ENCODE data around the gene PHOX2B.
"Not testable (repeated sequence)": the region's sequence is repeated elsewhere in the genome, so short reads cannot be mapped to it uniquely, and the experiment has no call there.

PHOX2B gene

DNA sequence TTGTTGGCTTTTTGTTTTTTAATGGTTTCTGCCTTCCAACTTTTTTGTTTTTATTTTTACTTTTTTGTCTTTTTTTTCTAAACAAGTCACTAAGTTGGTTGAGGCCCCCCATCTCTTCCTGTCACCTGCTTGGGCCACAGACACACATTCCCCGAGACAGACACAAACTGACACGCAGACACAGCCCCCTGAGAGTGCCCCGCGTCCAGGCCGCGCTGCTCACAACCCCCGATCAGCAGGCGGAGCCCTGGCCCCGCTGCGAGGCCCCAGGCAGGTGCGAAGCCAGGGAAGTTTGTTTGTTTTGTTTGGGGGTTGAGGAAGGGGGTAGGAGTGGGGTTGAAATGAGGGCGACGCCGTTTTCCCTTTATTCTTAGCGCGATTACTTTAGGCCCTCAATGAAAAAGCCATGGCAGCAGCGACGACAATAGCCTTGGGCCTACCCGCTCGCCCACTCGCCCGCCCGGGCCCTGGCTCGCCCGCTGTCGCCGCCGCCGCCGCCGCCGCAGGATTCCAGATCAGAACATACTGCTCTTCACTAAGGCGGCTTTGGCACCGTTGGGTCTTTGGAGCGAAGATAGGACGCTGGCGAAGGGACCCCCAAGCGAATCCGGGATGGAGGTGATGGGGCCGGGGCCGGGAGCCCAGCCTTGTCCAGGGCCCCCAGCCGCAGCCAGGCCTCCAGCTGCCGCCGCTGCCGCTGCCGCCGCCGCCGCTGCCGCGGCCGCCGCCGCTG, 3.1 kb downstream of the PHOX2B start:
- Histone ChIP-seq H3K79me1 (replicated peaks; ENCODE audit: low read length, poor library complexity, severe bottlenecking) (no peaks in the 10 kb centered on the region), H3K14ac (ENCODE audit: low read length in 2 of 2) (no peak overlapping the region), H3K27me3 (ENCODE audit: control insufficient read depth in 1 of 2, insufficient read depth in 1 of 2, low read length in 2 of 2) (peaks cover 87 to 92% of the 10 kb centered on the region in 2 experiments), H3K27ac (ENCODE audit: low read length, poor library complexity, severe bottlenecking) (no peak overlapping the region), H2BK15ac (ENCODE audit: low read depth, poor library complexity, severe bottlenecking) (no peak overlapping the region), H3K9ac (ENCODE audit: low read length) (no peak overlapping the region), H2BK12ac (ENCODE audit: low read length in 2 of 2) (no peak overlapping the region), H4K8ac (ENCODE audit: low read length) (no peak overlapping the region), H3K4me2 (ENCODE audit: low read length, poor library complexity, severe bottlenecking) (no peak overlapping the region), H2BK5ac (ENCODE audit: low read depth, low read length, poor library complexity, severe bottlenecking) (no peak overlapping the region), H2BK120ac (ENCODE audit: low read depth, low read length) (no peak overlapping the region), H3K4me1 (ENCODE audit: control insufficient read depth, insufficient read depth, low read depth, low read length) (peaks cover 15% of the 10 kb centered on the region), H3K4ac (ENCODE audit: low read depth in 1 of 2, low read length in 2 of 2) (no peak overlapping the region), H2AK5ac (ENCODE audit: low read length, severe bottlenecking) (no peak overlapping the region), H2AFZ (ENCODE audit: low read depth, low read length) (no peak overlapping the region), H3K18ac (ENCODE audit: low read depth in 1 of 2, low read length in 2 of 2) (no peak overlapping the region), H3K36me3 (ENCODE audit: control insufficient read depth in 1 of 2, insufficient read depth in 2 of 2, low read depth in 1 of 2, low read length in 2 of 2) (no peaks in the 10 kb centered on the region), H4K91ac (ENCODE audit: low read length) (peak overlapping the region; percentile 22), H3K23ac (ENCODE audit: low read length in 2 of 2) (no peak overlapping the region), H3K9me3 (ENCODE audit: control insufficient read depth, low read length) (no peaks in the 10 kb centered on the region), H3K4me3 (ENCODE audit: insufficient read depth in 1 of 2, low read depth in 1 of 2, low read length in 2 of 2) (no peak overlapping the region)
- WGBS: 2% methylated on average over 40 of the region's 54 CpGs
- DNase-seq: no peak

DNA sequence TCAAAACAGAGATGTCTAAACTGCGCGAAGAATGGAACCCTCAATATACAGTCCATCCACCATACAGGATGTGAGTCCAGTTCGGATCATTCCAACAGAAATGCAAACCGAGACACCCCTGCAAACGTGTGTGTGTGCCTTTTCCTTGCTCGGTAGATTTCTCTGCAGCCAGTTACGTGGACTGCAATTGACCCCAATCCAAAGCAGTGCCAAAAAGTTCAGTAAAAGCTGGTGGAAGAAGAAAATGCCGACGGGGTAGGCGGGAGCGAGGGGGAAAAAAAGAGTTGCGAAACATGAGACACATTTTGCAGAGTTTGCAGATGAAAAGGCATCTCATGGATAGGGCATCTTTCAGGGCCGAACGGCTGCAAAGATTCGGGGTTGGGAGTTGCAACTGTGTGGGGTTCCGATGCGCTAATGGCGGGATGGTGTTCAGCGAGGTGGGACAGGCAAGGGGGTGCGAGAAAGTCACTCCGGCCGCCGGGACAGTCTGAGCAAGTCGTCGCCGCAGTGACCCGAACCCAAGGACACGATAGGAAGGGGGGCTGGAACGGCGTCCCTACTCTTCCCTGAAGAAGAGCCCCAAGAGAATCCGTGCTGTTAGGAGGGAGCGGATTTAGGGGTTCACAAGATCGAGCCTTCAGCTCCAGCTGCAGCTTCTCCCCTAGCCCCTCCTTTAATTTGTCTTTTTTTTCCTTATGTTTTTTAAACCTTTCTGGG, 3.8 kb downstream of the PHOX2B start:
- no peaks in the 10 kb centered on the region for H3K9me3 ChIP-seq (ENCODE audit: control insufficient read depth, low read length)

DNA sequence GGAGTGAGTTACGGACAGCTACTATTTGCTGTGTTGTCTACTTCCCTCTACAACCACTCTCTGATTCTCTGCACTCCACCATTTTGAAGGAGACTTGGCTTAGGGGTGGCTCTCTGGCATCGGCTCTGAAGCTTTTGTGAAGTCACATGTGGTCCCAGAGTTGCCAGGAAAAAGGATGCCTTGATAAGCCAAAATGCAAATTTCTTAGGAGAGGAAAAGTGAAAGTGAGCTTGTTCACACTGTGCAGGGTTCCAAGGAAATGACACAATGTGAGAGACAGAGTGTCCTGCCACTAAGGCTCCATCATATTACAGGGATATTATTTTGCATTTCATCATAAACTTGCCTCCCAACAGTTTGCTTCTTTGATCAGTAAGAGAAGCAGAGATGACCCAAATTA, 7.2 kb downstream of the PHOX2B start:
- H3K18ac ChIP-seq (ENCODE audit: low read depth in 1 of 2, low read length in 2 of 2): no peak overlapping the region
- no peak overlapping the region for H3K4me3 ChIP-seq (ENCODE audit: insufficient read depth in 1 of 2, low read depth in 1 of 2, low read length in 2 of 2)
- no peak for DNase-seq
- peaks cover 9% of the 10 kb centered on the region for H3K4me1 ChIP-seq (ENCODE audit: control insufficient read depth, insufficient read depth, low read depth, low read length)
- no peak overlapping the region for H3K4ac ChIP-seq (ENCODE audit: low read depth in 1 of 2, low read length in 2 of 2)
- no peak overlapping the region for H2BK5ac ChIP-seq (ENCODE audit: low read depth, low read length, poor library complexity, severe bottlenecking)
- no peak overlapping the region for H4K8ac ChIP-seq (ENCODE audit: low read length)
- H2BK15ac ChIP-seq (ENCODE audit: low read depth, poor library complexity, severe bottlenecking): no peak overlapping the region
- H3K36me3 ChIP-seq (ENCODE audit: control insufficient read depth in 1 of 2, insufficient read depth in 2 of 2, low read depth in 1 of 2, low read length in 2 of 2): no peaks in the 10 kb centered on the region
- no peak overlapping the region for H3K23ac ChIP-seq (ENCODE audit: low read length in 2 of 2)
- H3K4me2 ChIP-seq (ENCODE audit: low read length, poor library complexity, severe bottlenecking): no peak overlapping the region
- H4K91ac ChIP-seq (ENCODE audit: low read length): no peak overlapping the region
- 96% methylated on average over 2 of the region's 2 CpGs for WGBS
- no peak overlapping the region for H3K14ac ChIP-seq (ENCODE audit: low read length in 2 of 2)
- no peak overlapping the region for H3K27ac ChIP-seq (ENCODE audit: low read length, poor library complexity, severe bottlenecking)
- H3K9me3 ChIP-seq (ENCODE audit: control insufficient read depth, low read length): peaks cover 10% of the 10 kb centered on the region
- no peak overlapping the region for H2BK12ac ChIP-seq (ENCODE audit: low read length in 2 of 2)
- H2BK120ac ChIP-seq (ENCODE audit: low read depth, low read length): no peak overlapping the region
- no peaks in the 10 kb centered on the region for H3K79me1 ChIP-seq (replicated peaks; ENCODE audit: low read length, poor library complexity, severe bottlenecking)
- H2AK5ac ChIP-seq (ENCODE audit: low read length, severe bottlenecking): no peak overlapping the region
- no peak overlapping the region for H3K9ac ChIP-seq (ENCODE audit: low read length)
- H3K27me3 ChIP-seq (ENCODE audit: control insufficient read depth in 1 of 2, insufficient read depth in 1 of 2, low read length in 2 of 2): peaks cover 55 to 60% of the 10 kb centered on the region in 2 experiments
- H2AFZ ChIP-seq (ENCODE audit: low read depth, low read length): no peak overlapping the region

More for the DNA sequence above, 3.8 kb downstream of the PHOX2B start:
- Histone ChIP-seq H3K4me3 (ENCODE audit: insufficient read depth in 1 of 2, low read depth in 1 of 2, low read length in 2 of 2) (no peak overlapping the region), H3K27ac (ENCODE audit: low read length, poor library complexity, severe bottlenecking) (no peak overlapping the region), H3K23ac (ENCODE audit: low read length in 2 of 2) (no peak overlapping the region), H3K14ac (ENCODE audit: low read length in 2 of 2) (no peak overlapping the region), H2AFZ (ENCODE audit: low read depth, low read length) (no peak overlapping the region), H3K9ac (ENCODE audit: low read length) (no peak overlapping the region), H3K79me1 (replicated peaks; ENCODE audit: low read length, poor library complexity, severe bottlenecking) (no peaks in the 10 kb centered on the region), H2AK5ac (ENCODE audit: low read length, severe bottlenecking) (no peak overlapping the region), H3K4me1 (ENCODE audit: control insufficient read depth, insufficient read depth, low read depth, low read length) (peaks cover 15% of the 10 kb centered on the region), H3K4ac (ENCODE audit: low read depth in 1 of 2, low read length in 2 of 2) (no peak overlapping the region), H3K4me2 (ENCODE audit: low read length, poor library complexity, severe bottlenecking) (no peak overlapping the region), H4K91ac (ENCODE audit: low read length) (no peak overlapping the region), H2BK12ac (ENCODE audit: low read length in 2 of 2) (no peak overlapping the region), H2BK15ac (ENCODE audit: low read depth, poor library complexity, severe bottlenecking) (no peak overlapping the region), H3K36me3 (ENCODE audit: control insufficient read depth in 1 of 2, insufficient read depth in 2 of 2, low read depth in 1 of 2, low read length in 2 of 2) (no peaks in the 10 kb centered on the region), H2BK5ac (ENCODE audit: low read depth, low read length, poor library complexity, severe bottlenecking) (no peak overlapping the region), H2BK120ac (ENCODE audit: low read depth, low read length) (no peak overlapping the region), H3K27me3 (ENCODE audit: control insufficient read depth in 1 of 2, insufficient read depth in 1 of 2, low read length in 2 of 2) (peaks cover 87 to 88% of the 10 kb centered on the region in 2 experiments), H4K8ac (ENCODE audit: low read length) (no peak overlapping the region), H3K18ac (ENCODE audit: low read depth in 1 of 2, low read length in 2 of 2) (no peak overlapping the region)
- no peak for DNase-seq
- WGBS: 5% methylated on average over 28 of the region's 33 CpGs

DNA sequence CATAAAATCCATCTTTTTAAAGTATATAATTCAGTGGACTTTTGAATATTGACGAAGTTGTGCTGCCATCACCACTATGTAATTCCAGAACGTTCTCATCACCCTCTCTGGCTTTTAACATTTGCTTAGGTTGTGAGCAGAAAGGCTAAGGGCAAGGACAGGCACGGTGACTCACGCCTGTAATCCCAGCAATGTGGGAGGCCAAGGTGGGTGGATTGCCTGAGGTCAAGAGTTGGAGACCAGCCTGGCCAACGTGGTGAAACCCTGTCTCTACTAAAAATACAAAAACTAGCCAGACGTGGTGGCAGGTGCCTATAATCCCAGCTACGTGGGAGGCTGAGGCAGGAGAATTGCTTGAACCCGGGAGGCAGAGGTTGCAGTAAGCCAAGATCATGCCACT, 11.0 kb downstream of the PHOX2B start:
- not testable (repeated sequence) for DNase-seq; H2BK5ac ChIP-seq (ENCODE audit: low read depth, low read length, poor library complexity, severe bottlenecking); H3K36me3 ChIP-seq (ENCODE audit: control insufficient read depth in 1 of 2, insufficient read depth in 2 of 2, low read depth in 1 of 2, low read length in 2 of 2); H3K4me2 ChIP-seq (ENCODE audit: low read length, poor library complexity, severe bottlenecking); H3K18ac ChIP-seq (ENCODE audit: low read depth in 1 of 2, low read length in 2 of 2); H2BK120ac ChIP-seq (ENCODE audit: low read depth, low read length); H3K27ac ChIP-seq (ENCODE audit: low read length, poor library complexity, severe bottlenecking); H3K14ac ChIP-seq (ENCODE audit: low read length in 2 of 2); H4K91ac ChIP-seq (ENCODE audit: low read length); H3K4me1 ChIP-seq (ENCODE audit: control insufficient read depth, insufficient read depth, low read depth, low read length); H4K8ac ChIP-seq (ENCODE audit: low read length); H2AK5ac ChIP-seq (ENCODE audit: low read length, severe bottlenecking); H3K4ac ChIP-seq (ENCODE audit: low read depth in 1 of 2, low read length in 2 of 2); H3K79me1 ChIP-seq (replicated peaks; ENCODE audit: low read length, poor library complexity, severe bottlenecking); H2BK12ac ChIP-seq (ENCODE audit: low read length in 2 of 2); H2AFZ ChIP-seq (ENCODE audit: low read depth, low read length); H2BK15ac ChIP-seq (ENCODE audit: low read depth, poor library complexity, severe bottlenecking); H3K9ac ChIP-seq (ENCODE audit: low read length); H3K23ac ChIP-seq (ENCODE audit: low read length in 2 of 2); H3K4me3 ChIP-seq (ENCODE audit: insufficient read depth in 1 of 2, low read depth in 1 of 2, low read length in 2 of 2)
- peaks cover 20 to 29% of the 10 kb centered on the region in 2 experiments for H3K27me3 ChIP-seq (ENCODE audit: control insufficient read depth in 1 of 2, insufficient read depth in 1 of 2, low read length in 2 of 2)
- 48% methylated on average over 6 of the region's 8 CpGs for WGBS
- peaks cover 10% of the 10 kb centered on the region for H3K9me3 ChIP-seq (ENCODE audit: control insufficient read depth, low read length)
